Muscle layer of colon (tissue), 2 donors: ENCODE results near the gene PCSK6.

Experiments used
- H3K27ac ChIP-seq: one replicate; pipeline ENCODE4 v1.7.0; 2013; ENCODE audit warnings: low read depth, mild to moderate bottlenecking, low read length, moderate library complexity
- H3K27me3 ChIP-seq, 2 donors: one replicate each; pipeline ENCODE4 v1.7.0; 2013; ENCODE audit warnings: low read length in 2 of 2, mild to moderate bottlenecking in 2 of 2; ENCODE audit not compliant: insufficient read depth in 2 of 2, control insufficient read depth in 1 of 2
- H3K36me3 ChIP-seq: one replicate; pipeline ENCODE4 v1.7.0; 2013; ENCODE audit warnings: mild to moderate bottlenecking, low read length; ENCODE audit not compliant: insufficient read depth
- H3K4me1 ChIP-seq: one replicate; pipeline ENCODE4 v1.7.0; 2013; ENCODE audit warnings: mild to moderate bottlenecking, low read length; ENCODE audit not compliant: insufficient read depth
- H3K4me3 ChIP-seq, 2 donors: one replicate each; pipeline ENCODE4 v1.7.0; 2013; ENCODE audit warnings: low read length in 2 of 2, low read depth in 1 of 2, mild to moderate bottlenecking in 1 of 2, moderate library complexity in 1 of 2
- H3K9ac ChIP-seq: one replicate; pipeline ENCODE4 v1.7.0; 2013; ENCODE audit warnings: low read length
- H3K9me3 ChIP-seq: one replicate; pipeline ENCODE4 v1.7.0; 2013; ENCODE audit warnings: mild to moderate bottlenecking, low read length
- donor health status: abdominal sarcoma.
- donor health status: Adenocarcinoma of cecum.

Gene PCSK6

GRCh38 chr15:101521591-101521990 is 32.1 kb upstream of the PCSK6 start:
- peaks cover 0 to 4% of the 10 kb centered on the region in 2 donors for H3K27me3 ChIP-seq
- no peak overlapping the region for H3K9ac ChIP-seq
- no peak overlapping the region for H3K27ac ChIP-seq
- no peak overlapping the region for H3K4me3 ChIP-seq
- no peaks in the 10 kb centered on the region for H3K9me3 ChIP-seq
- no peaks in the 10 kb centered on the region for H3K4me1 ChIP-seq
- H3K36me3 ChIP-seq, result no peaks in the 10 kb centered on the region

- H3K36me3 ChIP-seq, result no peaks in the 10 kb centered on the region
- no peak overlapping the region for H3K9ac ChIP-seq
- H3K9me3 ChIP-seq, result no peaks in the 10 kb centered on the region
- peaks cover 0 to 4% of the 10 kb centered on the region in 2 donors for H3K27me3 ChIP-seq
- H3K27ac ChIP-seq, result no peak overlapping the region
- H3K4me1 ChIP-seq, result no peaks in the 10 kb centered on the region
- H3K4me3 ChIP-seq, result no peak overlapping the region
Measured at GRCh38 chr15:101521069-101521468, 31.6 kb upstream of the PCSK6 start.

- H3K4me3 ChIP-seq, result no peak overlapping the region
- no peaks in the 10 kb centered on the region for H3K36me3 ChIP-seq
- H3K4me1 ChIP-seq, result no peaks in the 10 kb centered on the region
- peaks cover 0 to 4% of the 10 kb centered on the region in 2 donors for H3K27me3 ChIP-seq
- H3K9ac ChIP-seq, result no peak overlapping the region
- no peak overlapping the region for H3K27ac ChIP-seq
- H3K9me3 ChIP-seq, result no peaks in the 10 kb centered on the region
Measured at GRCh38 chr15:101520395-101520794, 30.9 kb upstream of the PCSK6 start.

GRCh38 chr15:101517504-101517903 is 28.0 kb upstream of the PCSK6 start:
- Histone ChIP-seq H3K4me3 (no peak overlapping the region), H3K9ac (no peak overlapping the region), H3K9me3 (no peaks in the 10 kb centered on the region)

GRCh38 chr15:101514318-101514717 is 24.8 kb upstream of the PCSK6 start:
- H3K9me3 ChIP-seq, result no peaks in the 10 kb centered on the region

More at GRCh38 chr15:101517504-101517903, 28.0 kb upstream of the PCSK6 start:
- Histone ChIP-seq H3K4me1 (no peaks in the 10 kb centered on the region), H3K36me3 (no peaks in the 10 kb centered on the region), H3K27me3 (peaks cover 0 to 4% of the 10 kb centered on the region in 2 donors), H3K27ac (no peak overlapping the region)

GRCh38 chr15:101511717-101512116 is 22.2 kb upstream of the PCSK6 start:
- H3K4me3 ChIP-seq, result no peak overlapping the region
- no peaks in the 10 kb centered on the region for H3K27me3 ChIP-seq
- H3K9me3 ChIP-seq, result no peaks in the 10 kb centered on the region
- H3K9ac ChIP-seq, result no peak overlapping the region
- no peaks in the 10 kb centered on the region for H3K36me3 ChIP-seq
- H3K27ac ChIP-seq, result no peak overlapping the region
- no peaks in the 10 kb centered on the region for H3K4me1 ChIP-seq

More at GRCh38 chr15:101514318-101514717, 24.8 kb upstream of the PCSK6 start:
- Histone ChIP-seq H3K27ac (no peak overlapping the region), H3K9ac (no peak overlapping the region), H3K36me3 (no peaks in the 10 kb centered on the region), H3K27me3 (no peaks in the 10 kb centered on the region), H3K4me3 (no peak overlapping the region), H3K4me1 (no peaks in the 10 kb centered on the region)

GRCh38 chr15:101510212-101511197 is 21.0 kb upstream of the PCSK6 start:
- Histone ChIP-seq H3K27ac (no peak overlapping the region), H3K4me1 (no peaks in the 10 kb centered on the region), H3K4me3 (no peak overlapping the region), H3K9me3 (no peaks in the 10 kb centered on the region), H3K36me3 (no peaks in the 10 kb centered on the region), H3K27me3 (no peaks in the 10 kb centered on the region), H3K9ac (no peak overlapping the region)

- H3K27me3 ChIP-seq, result no peaks in the 10 kb centered on the region
- no peak overlapping the region for H3K4me3 ChIP-seq
- no peak overlapping the region for H3K9ac ChIP-seq
- H3K9me3 ChIP-seq, result no peaks in the 10 kb centered on the region
- H3K36me3 ChIP-seq, result no peaks in the 10 kb centered on the region
- H3K27ac ChIP-seq, result no peak overlapping the region
- H3K4me1 ChIP-seq, result no peaks in the 10 kb centered on the region
Measured at GRCh38 chr15:101509279-101509678, 19.8 kb upstream of the PCSK6 start.

GRCh38 chr15:101506491-101506890 is 17.0 kb upstream of the PCSK6 start:
- Histone ChIP-seq H3K4me1 (peaks cover 3% of the 10 kb centered on the region), H3K9me3 (no peaks in the 10 kb centered on the region), H3K36me3 (no peaks in the 10 kb centered on the region), H3K9ac (no peak overlapping the region), H3K4me3 (no peak overlapping the region), H3K27me3 (no peaks in the 10 kb centered on the region), H3K27ac (no peak overlapping the region)

- peaks cover 10% of the 10 kb centered on the region for H3K4me1 ChIP-seq
- no peaks in the 10 kb centered on the region for H3K27me3 ChIP-seq
Measured at GRCh38 chr15:101505610-101506337, 16.3 kb upstream of the PCSK6 start.

GRCh38 chr15:101504866-101505609 is 15.5 kb upstream of the PCSK6 start:
- H3K4me3 ChIP-seq, result no peak overlapping the region
- peaks cover 17% of the 10 kb centered on the region for H3K4me1 ChIP-seq
- H3K9me3 ChIP-seq, result no peaks in the 10 kb centered on the region
- H3K27me3 ChIP-seq, result no peaks in the 10 kb centered on the region
- H3K9ac ChIP-seq, result no peak overlapping the region
- H3K36me3 ChIP-seq, result no peaks in the 10 kb centered on the region
- no peak overlapping the region for H3K27ac ChIP-seq

More at GRCh38 chr15:101505610-101506337, 16.3 kb upstream of the PCSK6 start:
- Histone ChIP-seq H3K9me3 (no peaks in the 10 kb centered on the region), H3K27ac (no peak overlapping the region), H3K36me3 (no peaks in the 10 kb centered on the region), H3K4me3 (no peak overlapping the region), H3K9ac (no peak overlapping the region)
